ENCODE data around the gene TMEM163.

DNA sequence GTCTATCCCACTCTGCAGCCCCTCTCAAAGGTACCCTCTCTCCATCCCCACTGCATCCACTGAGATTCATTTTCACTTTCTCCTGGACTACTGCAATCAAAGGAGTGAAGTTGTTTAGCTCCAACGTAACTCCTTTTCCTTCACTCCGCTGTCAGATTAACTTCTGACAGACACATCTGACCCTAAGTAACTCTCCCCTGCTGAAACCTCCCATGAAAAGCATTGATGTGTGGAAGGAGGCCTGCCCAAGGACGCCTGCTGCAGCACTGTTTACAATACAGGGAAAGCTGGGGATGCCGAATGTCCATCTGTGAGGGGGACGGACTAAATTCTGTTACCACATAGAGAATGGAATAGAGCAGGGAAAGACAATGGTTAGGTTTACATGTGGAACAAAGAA is 114.8 kb downstream of the TMEM163 start:
- TF ChIP-seq POLR2A (IDR thresholded peaks at IDR 0.05; ENCODE audit: low read length) (no peak), GATA1 (IDR thresholded peaks at IDR 0.05; ENCODE audit: low read depth, low read length) (no peak)
